PFSK-1 (cell line): ENCODE results near the gene FERD3L.

ENCODE experiments used
- FOXP2 ChIP-seq: optimal IDR thresholded peaks from 2 replicates; pipeline ENCODE3; 2011; ENCODE audit warnings: borderline replicate concordance, control low read depth, inconsistent platforms; ENCODE audit not compliant: insufficient read depth; ENCODE audit errors: extremely low read length, extremely low read depth
- POLR2AphosphoS5 ChIP-seq: IDR thresholded peaks from 2 replicates; pipeline ENCODE4 v1.6.1; 2012; ENCODE audit warnings: low read depth, mild to moderate bottlenecking, control low read depth, low read length, moderate library complexity
- REST ChIP-seq, 2 experiments: IDR thresholded peaks; 2 replicates each; pipeline versions ENCODE4 v1.6.1 to v1.8.0; 2011 to 2012; ENCODE audit warnings: low read depth in 2 of 2, low read length in 2 of 2, control low read depth in 1 of 2, inconsistent platforms in 1 of 2, mild to moderate bottlenecking in 1 of 2, moderate library complexity in 1 of 2; ENCODE audit not compliant: insufficient read depth in 1 of 2
- SIN3A ChIP-seq: IDR thresholded peaks from 2 replicates; pipeline ENCODE4 v1.6.1; 2012; ENCODE audit warnings: mild to moderate bottlenecking, low read length, moderate library complexity, borderline replicate concordance; ENCODE audit not compliant: insufficient read depth
- TAF1 ChIP-seq: IDR thresholded peaks from 2 replicates; pipeline ENCODE4 v1.6.1; 2012; ENCODE audit warnings: low read length, control low read depth, borderline replicate concordance; ENCODE audit not compliant: insufficient read depth

FERD3L gene

GRCh38 chr7:19175241-19175640 lies 30.0 kb upstream of the FERD3L start:
- no peak for TF ChIP-seq FOXP2

- no peak for TF ChIP-seq POLR2AphosphoS5
- no peak for TF ChIP-seq FOXP2
- no peak for TF ChIP-seq REST (IDR thresholded peaks at IDR 0.05; ENCODE audit: insufficient read depth in 1 of 2, low read depth in 2 of 2, low read length in 2 of 2)
- TF ChIP-seq SIN3A, result no peak
- TF ChIP-seq TAF1, result no peak
These were observed 16.4 kb upstream of the FERD3L start for GRCh38 chr7:19161671-19162070.

GRCh38 chr7:19146699-19147098 lies 1.5 kb upstream of the FERD3L start:
- TF ChIP-seq FOXP2 (no peak), REST (IDR thresholded peaks at IDR 0.05; ENCODE audit: insufficient read depth in 1 of 2, low read depth in 2 of 2, low read length in 2 of 2) (peak; percentile 86 to 95)

GRCh38 chr7:19145434-19146115 lies 354 bp upstream of the FERD3L start:
- no peak for TF ChIP-seq SIN3A
- no peak for TF ChIP-seq POLR2AphosphoS5
- no peak for TF ChIP-seq TAF1
- no peak for TF ChIP-seq REST (IDR thresholded peaks at IDR 0.05; ENCODE audit: insufficient read depth in 1 of 2, low read depth in 2 of 2, low read length in 2 of 2)
- TF ChIP-seq FOXP2, result no peak

GRCh38 chr7:19143881-19144574 lies 1.2 kb downstream of the FERD3L start:
- TF ChIP-seq REST (IDR thresholded peaks at IDR 0.05; ENCODE audit: insufficient read depth in 1 of 2, low read depth in 2 of 2, low read length in 2 of 2) (no peak), POLR2AphosphoS5 (no peak), FOXP2 (no peak), TAF1 (no peak), SIN3A (no peak)
